Measurements from ENCODE around the gene HECW1.

DNA sequence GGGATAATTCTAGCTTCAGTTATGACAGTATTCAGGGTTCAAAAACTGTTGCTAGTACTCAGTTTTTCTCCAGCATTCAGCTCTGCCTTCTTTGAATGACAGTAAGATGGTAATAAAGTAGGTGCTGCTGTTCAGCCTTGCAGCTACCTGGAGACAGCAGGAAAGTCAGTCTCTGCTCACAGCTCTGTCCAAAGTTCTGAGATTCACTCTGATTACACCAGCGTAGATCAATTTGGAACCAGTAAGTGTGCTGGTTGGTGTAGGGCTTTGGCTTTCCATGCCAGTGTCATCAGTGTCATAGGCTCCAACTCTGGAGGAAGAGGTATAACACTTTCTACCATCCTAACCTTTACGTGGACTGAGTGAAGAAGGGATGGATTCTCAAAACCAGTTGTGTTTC, 496.6 kb downstream of the HECW1 start:
- TF ChIP-seq, protein P1, sequence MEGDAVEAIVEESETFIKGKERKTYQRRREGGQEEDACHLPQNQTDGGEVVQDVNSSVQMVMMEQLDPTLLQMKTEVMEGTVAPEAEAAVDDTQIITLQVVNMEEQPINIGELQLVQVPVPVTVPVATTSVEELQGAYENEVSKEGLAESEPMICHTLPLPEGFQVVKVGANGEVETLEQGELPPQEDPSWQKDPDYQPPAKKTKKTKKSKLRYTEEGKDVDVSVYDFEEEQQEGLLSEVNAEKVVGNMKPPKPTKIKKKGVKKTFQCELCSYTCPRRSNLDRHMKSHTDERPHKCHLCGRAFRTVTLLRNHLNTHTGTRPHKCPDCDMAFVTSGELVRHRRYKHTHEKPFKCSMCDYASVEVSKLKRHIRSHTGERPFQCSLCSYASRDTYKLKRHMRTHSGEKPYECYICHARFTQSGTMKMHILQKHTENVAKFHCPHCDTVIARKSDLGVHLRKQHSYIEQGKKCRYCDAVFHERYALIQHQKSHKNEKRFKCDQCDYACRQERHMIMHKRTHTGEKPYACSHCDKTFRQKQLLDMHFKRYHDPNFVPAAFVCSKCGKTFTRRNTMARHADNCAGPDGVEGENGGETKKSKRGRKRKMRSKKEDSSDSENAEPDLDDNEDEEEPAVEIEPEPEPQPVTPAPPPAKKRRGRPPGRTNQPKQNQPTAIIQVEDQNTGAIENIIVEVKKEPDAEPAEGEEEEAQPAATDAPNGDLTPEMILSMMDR (optimal IDR thresholded peaks at IDR 0.05 in 1 of 3, IDR thresholded peaks at IDR 0.05 in 1 of 3, conservative IDR thresholded peaks at IDR 0.05 in 1 of 3; ENCODE audit: extremely low read depth in 1 of 3, insufficient read depth in 2 of 3, low read length in 3 of 3): no peak
- no peak for TF ChIP-seq EZH2 (IDR thresholded peaks at IDR 0.05; ENCODE audit: low read length)

Data from keratinocyte (primary cell).